ENCODE results near the gene TCAIM.
"Not testable (repeated sequence)": the region's sequence is repeated elsewhere in the genome, so short reads cannot be mapped to it uniquely, and the experiment has no call there.

Gene TCAIM

GRCh38 chr3:44409640-44410410 lies 71.3 kb downstream of the TCAIM start:
- intact Hi-C loops (cut with DNase I), result no loop called here
- peak in 2 of 42 donors; percentile 7 to 39 for DNase-seq

- intact Hi-C loops (cut with DNase I), result no loop called here
- peak in 2 of 42 donors; percentile 4 to 40 for DNase-seq
These were observed 72.6 kb downstream of the TCAIM start for GRCh38 chr3:44411031-44411645.

- intact Hi-C loops (cut with DNase I), result no loop called here
- peak in 1 of 42 donors; percentile 36 for DNase-seq
These were observed 73.8 kb downstream of the TCAIM start for GRCh38 chr3:44412365-44412764.

- DNase-seq, result peak in 1 of 42 donors; percentile 24
- intact Hi-C loops (cut with DNase I), result no loop called here
These were observed 76.0 kb downstream of the TCAIM start for GRCh38 chr3:44414517-44415090.

- DNase-seq, result peak in 2 of 42 donors; percentile 4 to 26
- intact Hi-C loops (cut with DNase I), result no loop called here
These were observed 76.9 kb downstream of the TCAIM start for GRCh38 chr3:44415421-44415820.

GRCh38 chr3:44416031-44417030 lies 77.8 kb downstream of the TCAIM start:
- DNase-seq, result peak in 1 of 42 donors; percentile 17
- intact Hi-C loops (cut with DNase I), result no loop called here

- peak in 1 of 42 donors; percentile 9 for DNase-seq
- intact Hi-C loops (cut with DNase I), result not testable (repeated sequence)
These were observed 79.6 kb downstream of the TCAIM start for GRCh38 chr3:44418118-44418517.

GRCh38 chr3:44418549-44418948 lies 80.0 kb downstream of the TCAIM start:
- peak in 2 of 42 donors; percentile 3 to 11 for DNase-seq

GRCh38 chr3:44419116-44419922 lies 80.8 kb downstream of the TCAIM start:
- DNase-seq, result peak in 4 of 42 donors; percentile 1 to 9 (median 6)
- intact Hi-C loops (cut with DNase I), result no loop called here

More at GRCh38 chr3:44418549-44418948, 80.0 kb downstream of the TCAIM start:
- intact Hi-C loops (cut with DNase I), result no loop called here

GRCh38 chr3:44419923-44420650 lies 81.5 kb downstream of the TCAIM start:
- peak in 3 of 42 donors; percentile 4 to 7 (median 6) for DNase-seq
- intact Hi-C loops (cut with DNase I), result no loop called here

GRCh38 chr3:44420676-44421075 lies 82.1 kb downstream of the TCAIM start:
- intact Hi-C loops (cut with DNase I), result no loop called here
- DNase-seq, result peak in 3 of 42 donors; percentile 3 to 7 (median 5)

GRCh38 chr3:44421280-44421679 lies 82.7 kb downstream of the TCAIM start:
- intact Hi-C loops (cut with DNase I), result no loop called here
- peak in 3 of 42 donors; percentile 1 to 19 (median 9) for DNase-seq

GRCh38 chr3:44424758-44425157 lies 86.2 kb downstream of the TCAIM start:
- intact Hi-C loops (cut with DNase I), result no loop called here
- no peak for DNase-seq

GRCh38 chr3:44427683-44428082 lies 89.1 kb downstream of the TCAIM start:
- intact Hi-C loops (cut with DNase I), result no loop called here
- no peak for DNase-seq

GRCh38 chr3:44428910-44429309 lies 90.3 kb downstream of the TCAIM start:
- intact Hi-C loops (cut with DNase I), result no loop called here
- DNase-seq, result no peak

GRCh38 chr3:44429459-44429858 lies 90.9 kb downstream of the TCAIM start:
- intact Hi-C loops (cut with DNase I), result no loop called here

GRCh38 chr3:44430466-44430865 lies 91.9 kb downstream of the TCAIM start:
- intact Hi-C loops (cut with DNase I), result no loop called here
- no peak for DNase-seq

More at GRCh38 chr3:44429459-44429858, 90.9 kb downstream of the TCAIM start:
- DNase-seq, result no peak
